GM21526 (cell line): ENCODE measurements around the gene CEACAM8.
"Not testable (repeated sequence)": the region's sequence is repeated elsewhere in the genome, so short reads cannot be mapped to it uniquely, and the experiment has no call there.

Source experiments
- ATAC-seq: cut with Tn5 transposase; IDR thresholded peaks from one replicate; pipeline ENCODE4 v1.9.1; 2021; ENCODE audit warnings: moderate library complexity; ENCODE audit not compliant: unreplicated experiment, low FRiP score

CEACAM8 gene

DNA sequence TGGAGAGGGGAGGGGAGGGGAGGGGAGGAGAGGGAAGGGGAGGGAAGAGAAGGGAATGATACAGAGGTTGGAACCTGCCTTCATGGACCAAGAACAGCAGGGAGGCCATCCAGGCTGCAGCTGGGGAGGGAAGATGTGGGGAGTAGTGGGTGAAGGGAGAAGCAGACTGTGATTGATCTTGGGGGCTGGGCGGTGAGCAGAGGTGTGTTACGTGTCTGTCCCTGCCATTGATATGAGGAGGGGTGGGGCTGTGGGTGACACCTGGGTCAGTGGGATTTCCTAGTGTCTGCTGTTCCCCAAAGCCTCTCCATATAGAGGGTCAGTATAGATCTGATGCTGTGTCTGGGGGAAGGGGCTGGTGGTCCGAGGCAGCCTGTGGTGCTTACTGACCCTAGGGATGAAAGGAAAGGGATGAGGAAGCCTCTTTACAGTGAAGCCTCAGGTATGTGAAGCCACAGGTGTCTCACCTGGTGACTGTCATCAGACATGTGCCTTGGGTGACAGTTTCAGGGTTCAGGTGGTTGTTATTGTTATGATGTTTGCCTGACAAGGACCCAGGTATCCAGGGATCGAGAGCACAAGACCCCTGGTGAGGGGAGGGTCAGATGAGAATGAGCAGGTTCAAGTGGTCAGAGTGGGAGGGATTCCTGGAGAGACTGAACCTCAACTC, 47.8 kb downstream of the CEACAM8 start:
- no peak for ATAC-seq

GRCh38 chr19:42544146-42544545, 50.6 kb downstream of the CEACAM8 start:
- no peak for ATAC-seq

DNA sequence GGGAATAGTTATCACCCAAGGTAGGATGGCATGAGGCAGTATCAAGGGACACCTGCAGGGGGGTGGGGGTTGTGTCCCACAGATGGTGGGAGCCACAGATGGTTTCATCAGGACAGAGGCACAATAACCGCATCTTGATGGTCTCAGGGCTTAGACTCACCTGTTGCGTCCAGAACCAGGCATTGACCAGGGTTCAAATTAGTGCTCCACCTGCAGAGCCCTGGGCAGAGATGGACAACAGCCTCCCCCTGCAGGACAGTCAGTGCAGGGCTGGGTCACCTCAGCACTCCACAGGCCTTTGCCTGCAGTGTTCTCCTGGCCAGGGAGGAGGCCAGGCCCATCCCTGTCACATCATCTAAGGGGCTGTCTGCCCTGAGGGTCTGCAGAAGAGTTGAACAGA, 51.9 kb downstream of the CEACAM8 start:
- no peak for ATAC-seq

DNA sequence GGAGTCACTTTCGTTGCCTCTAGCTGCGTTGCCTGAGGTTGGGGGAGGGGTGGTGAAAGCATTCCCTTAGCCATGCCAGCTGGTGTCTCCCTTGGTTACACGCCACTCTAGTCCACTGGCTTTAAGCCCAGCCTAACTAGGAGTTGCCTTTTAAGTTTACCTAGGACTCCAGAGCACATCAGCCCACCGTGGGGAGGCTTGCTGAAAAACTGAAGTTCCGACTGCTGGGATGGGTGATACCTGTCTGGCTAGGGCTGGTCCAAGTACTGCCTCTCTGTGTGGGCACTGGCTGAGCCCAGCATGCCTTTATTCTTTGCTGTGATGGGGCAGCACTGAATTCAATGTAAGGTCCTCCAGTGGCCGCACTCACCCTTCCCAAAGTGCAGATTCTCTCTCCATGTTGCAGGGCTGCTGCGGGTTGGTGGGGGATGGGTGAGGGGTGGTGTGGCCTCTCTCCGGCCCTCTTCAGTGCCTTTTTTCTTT, 54.6 kb downstream of the CEACAM8 start:
- ATAC-seq: no peak

GRCh38 chr19:42538841-42539709, 55.6 kb downstream of the CEACAM8 start:
- ATAC-seq: no peak

DNA sequence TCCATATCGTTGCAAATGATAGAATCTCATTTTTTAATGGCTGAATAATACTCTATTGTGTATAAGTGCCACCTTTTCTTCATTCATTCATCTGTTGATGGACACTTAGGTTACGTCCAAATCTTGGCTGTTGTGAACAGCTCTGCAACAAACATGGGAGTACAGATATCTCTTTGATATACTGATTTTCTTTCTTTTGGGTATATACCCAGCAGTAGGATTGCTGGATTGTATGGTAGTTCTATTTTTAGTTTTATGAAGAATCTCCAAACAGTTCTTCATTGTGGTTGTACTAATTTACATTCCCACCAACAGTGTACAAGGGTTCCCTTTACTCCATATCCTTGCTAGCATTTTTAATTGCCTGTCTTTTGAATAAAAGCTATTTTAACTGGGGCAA, 59.4 kb downstream of the CEACAM8 start:
- ATAC-seq: not testable (repeated sequence)

DNA sequence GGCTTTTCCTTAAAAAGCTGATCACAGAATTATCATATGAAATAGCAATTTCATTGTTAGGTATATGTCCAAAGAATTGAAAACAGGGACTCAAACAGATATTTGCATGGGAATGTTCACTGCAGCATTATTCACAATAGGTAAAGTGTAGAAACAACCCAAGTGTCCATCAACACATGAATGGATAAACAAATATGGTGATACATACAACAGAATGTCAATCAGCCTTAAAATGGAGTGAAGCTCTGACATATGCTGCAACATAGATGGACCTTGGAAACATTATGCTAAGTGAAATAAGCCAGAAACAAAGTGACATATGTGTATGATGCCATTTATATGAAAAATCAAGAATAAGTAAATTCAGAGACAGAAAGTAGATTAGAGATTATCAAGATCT, 60.3 kb downstream of the CEACAM8 start:
- no peak for ATAC-seq

- no peak for ATAC-seq
Measured at GRCh38 chr19:42532891-42533290, 61.8 kb downstream of the CEACAM8 start.

DNA sequence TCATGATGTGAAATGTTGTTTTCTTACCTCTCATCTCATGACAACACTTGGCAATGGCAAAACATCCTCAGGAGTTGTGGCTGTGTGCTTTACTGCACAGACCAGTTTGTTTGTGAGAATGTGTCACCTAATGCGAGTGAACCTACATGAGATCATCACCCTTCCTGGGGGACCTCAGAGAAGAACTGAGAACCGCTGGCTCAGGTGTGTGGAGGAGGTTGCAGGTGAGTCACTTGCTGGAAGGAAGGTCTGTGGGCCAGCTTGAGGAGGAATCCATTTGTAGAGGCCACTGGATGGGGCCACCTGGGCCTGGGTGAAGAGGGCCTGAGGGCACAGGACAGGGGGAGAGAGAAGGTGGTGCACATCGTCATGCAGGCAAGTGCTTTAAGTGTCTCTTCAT, 63.4 kb downstream of the CEACAM8 start:
- ATAC-seq: no peak
